GM21360 (cell line): Measurements from ENCODE around the gene SLC3A2.
"Not testable (repeated sequence)": the region's sequence is repeated elsewhere in the genome, so short reads cannot be mapped to it uniquely, and the experiment has no call there.

ENCODE experiments used
- ATAC-seq: cut with Tn5 transposase; IDR thresholded peaks from one replicate; pipeline ENCODE4 v1.9.1; 2021; ENCODE audit warnings: mild to moderate bottlenecking, moderate library complexity; ENCODE audit not compliant: unreplicated experiment

SLC3A2 gene

GRCh38 chr11:62880803-62881578, at the start of gene SLC3A2:
TSS of gene SLC3A2 (plus strand) at chr11:62880896. CDS start at chr11:62881024, 128 bp downstream.
- ATAC-seq = peak; percentile 58

GRCh38 chr11:62830904-62831519, 49.7 kb upstream of the SLC3A2 start:
- no peak for ATAC-seq

GRCh38 chr11:62831520-62832335, 49.0 kb upstream of the SLC3A2 start, which contains the start of gene STX5:
TSS of gene STX5 (minus strand) at chr11:62832051. CDS start at chr11:62831243, 808 bp downstream.
- ATAC-seq = peak; percentile 67

GRCh38 chr11:62832336-62833234, 48.1 kb upstream of the SLC3A2 start, which contains the start of gene TEX54:
TSS of gene TEX54 (minus strand) at chr11:62832841.
- ATAC-seq = peak; percentile 11

- ATAC-seq = no peak
Observed at GRCh38 chr11:62835336-62835735, 45.4 kb upstream of the SLC3A2 start.

- peak; percentile 50 for ATAC-seq
Observed at GRCh38 chr11:62839050-62839945, 41.4 kb upstream of the SLC3A2 start, which contains the start of gene WDR74. TSS of gene WDR74 (minus strand) at chr11:62839590. CDS start at chr11:62839570, 20 bp downstream.

- ATAC-seq = not testable (repeated sequence)
Observed at GRCh38 chr11:62840721-62841360, 39.9 kb upstream of the SLC3A2 start.

GRCh38 chr11:62841361-62842170, 39.1 kb upstream of the SLC3A2 start:
- ATAC-seq = peak; percentile 48

GRCh38 chr11:62842171-62842741, 38.4 kb upstream of the SLC3A2 start:
- ATAC-seq = no peak

- not testable (repeated sequence) for ATAC-seq
Observed at GRCh38 chr11:62842891-62843290, 37.8 kb upstream of the SLC3A2 start.

- ATAC-seq = no peak
Observed at GRCh38 chr11:62843466-62843865, 37.2 kb upstream of the SLC3A2 start.

- no peak for ATAC-seq
Observed at GRCh38 chr11:62844154-62844553, 36.5 kb upstream of the SLC3A2 start.

- no peak for ATAC-seq
Observed at GRCh38 chr11:62846177-62846576, 34.5 kb upstream of the SLC3A2 start.

GRCh38 chr11:62847767-62848314, 32.9 kb upstream of the SLC3A2 start:
- no peak for ATAC-seq

- no peak for ATAC-seq
Observed at GRCh38 chr11:62850911-62851806, 29.5 kb upstream of the SLC3A2 start.
